Ecto neural progenitor cell (in vitro differentiated cells): ENCODE results near the gene PRSS38.

Source experiments
- DNase-seq: peaks from one replicate; pipeline ENCODE4 v3.0.0-alpha.2; 2018; ENCODE audit warnings: low spot score

The PRSS38 gene

DNA sequence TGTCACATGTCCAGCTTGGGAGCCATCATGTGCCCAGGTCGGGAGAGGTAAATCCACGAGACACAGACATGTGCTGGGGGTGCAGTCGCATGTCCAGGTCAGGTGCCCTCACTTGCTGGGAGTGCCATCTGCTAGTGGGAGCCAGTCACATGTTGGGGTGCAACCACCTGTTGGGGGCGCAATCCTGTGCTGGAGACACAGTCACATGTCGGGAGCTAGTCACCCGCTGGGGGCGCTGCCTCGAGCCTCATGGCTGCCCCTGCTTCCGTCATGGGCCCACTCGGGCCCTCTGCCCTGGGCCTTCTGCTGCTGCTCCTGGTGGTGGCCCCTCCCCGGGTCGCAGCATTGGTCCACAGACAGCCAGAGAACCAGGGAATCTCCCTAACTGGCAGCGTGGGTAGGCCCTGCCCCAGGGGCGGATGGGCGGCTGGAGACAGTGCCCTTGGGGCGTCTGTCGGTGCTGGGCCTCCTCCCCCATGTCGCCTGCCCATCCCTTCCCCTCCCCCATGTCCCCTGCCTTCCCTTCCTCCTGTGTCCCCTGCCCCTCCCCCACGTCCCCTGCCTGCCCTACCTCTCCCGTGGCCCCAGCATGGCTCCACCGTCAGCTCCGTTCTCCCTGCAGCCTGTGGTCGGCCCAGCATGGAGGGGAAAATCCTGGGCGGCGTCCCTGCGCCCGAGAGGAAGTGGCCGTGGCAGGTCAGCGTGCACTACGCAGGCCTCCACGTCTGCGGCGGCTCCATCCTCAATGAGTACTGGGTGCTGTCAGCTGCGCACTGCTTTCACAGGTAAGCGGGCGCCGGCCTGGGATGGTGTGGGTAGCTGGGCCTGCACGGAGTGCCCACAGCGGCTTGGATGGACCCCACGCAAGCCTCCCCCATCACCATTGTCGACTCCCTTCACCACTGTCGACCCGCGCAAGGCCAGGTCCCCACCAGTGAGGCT lies at the start of gene PRSS38:
TSS of gene PRSS38 (plus strand) at position 208 of the 942 bp plus-strand sequence. CDS start at position 250, 42 bp downstream.
- no peak for DNase-seq

DNA sequence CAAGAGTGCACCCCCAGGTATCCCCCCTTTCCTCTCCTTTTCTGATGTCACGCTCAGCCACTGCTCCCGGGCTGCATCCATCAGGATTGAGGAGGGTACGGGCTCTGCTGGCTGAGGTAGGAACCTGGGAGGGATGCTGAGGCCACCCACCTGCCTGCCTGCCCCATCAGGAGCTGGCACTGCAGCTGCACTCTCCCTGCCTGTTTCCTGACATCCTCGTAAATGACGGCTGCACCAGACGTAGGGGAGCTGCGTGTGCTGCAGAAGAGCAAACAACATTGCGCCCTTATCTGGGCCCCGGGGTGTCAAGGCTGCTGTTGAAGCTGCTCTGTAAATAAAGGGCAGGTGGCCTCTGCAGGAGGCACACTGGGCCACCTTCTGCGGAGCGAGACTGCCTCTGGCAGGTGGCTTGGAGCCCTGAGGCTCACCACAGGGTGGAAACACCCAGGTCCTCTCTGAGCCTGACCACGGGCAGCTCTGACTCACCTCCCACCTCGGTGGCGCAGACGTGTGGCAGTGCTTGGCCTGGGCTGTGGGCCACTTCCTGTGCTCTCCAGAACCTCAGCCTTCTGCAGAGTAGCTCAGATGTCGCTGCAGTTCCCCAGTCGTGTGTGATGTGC lies 49.4 kb upstream of the PRSS38 start:
- DNase-seq = no peak

DNA sequence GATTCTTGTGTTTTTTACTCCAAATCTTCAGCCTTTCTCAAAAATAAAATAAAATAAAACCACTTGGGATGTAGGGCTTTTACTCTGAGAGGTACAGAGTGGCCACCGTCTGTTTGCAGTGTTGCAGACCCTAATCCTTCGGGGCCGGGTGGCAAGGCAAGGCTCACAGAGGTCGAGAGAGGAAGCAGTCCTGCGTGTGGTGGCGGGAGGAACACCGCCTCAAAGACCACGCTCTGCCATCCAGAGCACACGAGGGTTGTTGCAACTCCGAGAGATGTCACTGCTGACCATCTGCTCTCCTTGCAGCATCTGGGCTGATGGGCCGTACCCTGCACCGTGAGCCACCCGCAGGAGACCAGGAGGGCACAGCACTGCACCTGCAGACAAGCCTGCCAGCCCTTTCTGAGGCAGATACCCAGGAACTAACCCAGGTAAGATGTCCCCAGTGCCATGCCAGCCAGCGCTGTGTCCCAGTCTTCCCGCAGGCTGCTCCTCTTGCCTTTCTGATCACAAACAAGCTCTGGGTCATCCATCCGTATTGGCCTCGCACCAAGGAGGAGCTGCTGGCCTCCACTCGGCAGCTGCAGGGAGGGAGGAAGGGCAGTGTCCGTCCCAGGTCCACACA lies 48.7 kb upstream of the PRSS38 start:
- DNase-seq = no peak

DNA sequence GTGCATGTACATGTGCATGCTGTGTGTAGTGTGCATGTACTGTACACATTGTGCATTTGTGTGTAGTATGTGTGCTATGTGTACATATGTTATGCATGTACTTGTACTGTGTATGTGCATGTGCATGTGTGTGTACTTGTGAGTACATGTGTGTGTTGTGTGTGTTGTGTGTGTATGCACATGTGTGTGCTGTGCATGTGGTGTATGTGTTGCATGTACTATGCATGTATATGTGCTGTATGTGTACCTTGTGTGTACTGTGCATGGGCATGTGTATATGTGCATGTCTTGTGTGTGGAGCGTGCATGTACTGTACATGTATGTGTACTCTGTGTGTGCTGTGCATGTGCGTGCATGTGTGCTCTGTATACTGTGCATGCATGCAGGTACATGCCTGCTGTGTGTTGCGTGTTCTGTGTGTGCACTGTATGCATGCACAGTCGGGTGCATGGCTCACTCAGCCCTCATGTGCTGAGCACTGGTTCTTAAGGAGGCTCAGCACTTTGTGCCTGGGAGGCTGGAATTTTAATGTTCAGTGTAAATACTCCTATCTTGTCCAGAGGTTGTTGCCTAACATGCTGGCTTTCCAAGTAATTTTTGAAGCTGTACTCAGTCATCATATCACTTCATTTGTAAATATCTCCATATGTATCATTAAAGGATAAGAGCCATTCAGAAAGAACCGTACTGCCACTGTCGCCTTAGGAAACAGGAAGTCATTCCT lies 47.9 kb upstream of the PRSS38 start:
- DNase-seq = no peak

DNA sequence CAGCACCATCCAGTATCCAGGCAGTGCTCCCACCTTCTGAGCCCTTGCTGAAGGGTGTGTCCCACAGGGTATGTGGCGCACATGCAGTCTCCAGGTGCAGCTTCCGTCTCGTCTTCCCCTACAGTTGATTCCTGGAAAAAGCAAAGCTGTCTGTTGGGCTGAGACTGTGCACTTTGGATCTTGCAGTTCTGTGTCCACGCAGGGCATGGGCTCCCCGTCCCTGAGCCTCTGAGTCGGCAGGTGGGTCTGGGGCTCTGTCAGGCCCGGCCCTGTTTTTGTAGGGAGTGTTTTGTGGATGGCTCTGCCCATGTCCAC lies 47.4 kb upstream of the PRSS38 start:
- DNase-seq = no peak

DNA sequence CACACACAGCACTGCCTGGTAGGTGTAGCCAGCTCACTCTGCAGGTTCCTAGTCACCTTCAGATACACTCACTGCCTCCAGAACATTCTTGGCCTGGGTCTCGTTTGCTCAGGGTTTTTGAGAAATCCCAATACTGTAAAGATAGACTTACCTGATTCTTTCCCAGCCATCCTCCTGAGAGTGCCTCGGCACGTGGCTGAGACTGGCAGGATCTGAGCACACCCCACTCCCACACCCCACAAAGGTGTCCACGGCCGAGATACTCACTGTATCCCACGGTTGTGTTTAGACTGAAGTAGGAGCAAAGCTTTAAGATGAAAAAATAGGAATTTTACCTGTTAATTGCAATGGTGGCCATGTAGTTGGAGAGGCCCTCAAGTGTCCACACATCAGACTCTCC lies 46.8 kb upstream of the PRSS38 start:
- no peak for DNase-seq

DNA sequence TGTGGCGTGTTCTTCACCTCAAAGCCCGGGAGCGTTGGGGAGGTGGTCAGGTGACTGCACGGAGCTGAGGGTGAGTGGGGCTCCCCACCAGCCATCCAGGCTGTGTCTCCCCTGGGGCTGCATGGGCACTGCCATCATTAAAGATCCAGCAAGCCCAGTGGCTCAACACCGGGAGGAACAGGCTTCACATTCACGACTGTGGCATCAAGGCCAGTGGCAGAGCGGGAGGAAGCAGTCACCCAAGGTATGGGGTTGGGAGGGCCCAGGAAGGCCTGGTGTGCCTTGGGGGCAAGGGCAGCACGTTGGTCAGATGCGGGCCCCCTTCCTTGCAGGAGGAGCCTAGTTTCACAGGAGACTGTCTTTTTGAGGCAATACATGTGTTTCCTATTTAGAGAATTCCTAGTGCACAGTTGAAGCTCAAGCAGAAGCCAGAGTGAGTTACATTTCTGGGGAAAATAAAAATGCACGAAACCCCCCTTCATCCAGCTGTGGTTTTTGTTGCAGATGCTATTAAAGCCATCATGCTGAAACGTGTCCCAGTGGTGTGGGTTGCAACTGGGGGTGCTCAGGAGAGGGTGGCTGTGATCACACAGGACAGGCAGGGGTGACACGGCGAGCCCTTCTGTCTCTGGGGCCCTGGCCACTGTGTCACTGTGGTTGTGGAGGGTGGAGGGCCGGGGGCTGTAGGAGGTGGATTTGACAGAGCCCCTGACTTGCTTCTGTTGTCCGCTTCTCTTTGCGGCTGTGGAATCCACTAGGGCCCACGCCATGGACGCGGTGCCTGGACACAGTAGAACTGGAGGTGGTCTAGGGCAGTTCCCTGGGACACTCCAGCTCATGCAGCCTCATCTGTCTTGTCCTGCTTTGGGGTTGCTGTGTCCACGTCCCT lies 46.2 kb upstream of the PRSS38 start:
- no peak for DNase-seq

DNA sequence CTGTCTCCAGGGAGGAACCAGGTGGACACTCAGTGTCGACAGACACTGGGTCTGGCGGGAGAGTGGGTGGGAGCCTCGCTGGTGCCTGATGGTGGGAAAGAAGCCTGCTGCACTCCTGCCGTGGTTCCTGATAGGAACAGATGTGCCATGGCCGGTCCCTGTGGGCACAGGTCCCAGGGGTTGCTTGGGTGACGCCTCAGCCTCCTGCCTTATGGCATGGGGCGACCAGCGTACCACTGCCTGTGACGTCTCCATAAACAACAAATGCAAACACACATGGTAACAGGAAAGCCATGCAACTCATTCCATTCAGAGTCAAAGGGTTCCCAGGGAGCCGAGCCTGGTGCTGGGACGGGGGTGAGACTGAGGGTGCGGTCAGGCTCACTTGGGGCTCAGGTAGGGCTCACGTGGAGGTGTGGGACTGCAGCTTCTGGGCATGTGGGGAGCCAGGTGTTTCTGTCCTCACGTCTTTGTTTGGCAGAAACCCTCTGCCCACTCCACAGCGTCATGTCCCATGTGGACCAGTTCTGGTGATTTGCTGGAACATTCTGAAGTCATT lies 45.5 kb upstream of the PRSS38 start:
- DNase-seq = no peak

DNA sequence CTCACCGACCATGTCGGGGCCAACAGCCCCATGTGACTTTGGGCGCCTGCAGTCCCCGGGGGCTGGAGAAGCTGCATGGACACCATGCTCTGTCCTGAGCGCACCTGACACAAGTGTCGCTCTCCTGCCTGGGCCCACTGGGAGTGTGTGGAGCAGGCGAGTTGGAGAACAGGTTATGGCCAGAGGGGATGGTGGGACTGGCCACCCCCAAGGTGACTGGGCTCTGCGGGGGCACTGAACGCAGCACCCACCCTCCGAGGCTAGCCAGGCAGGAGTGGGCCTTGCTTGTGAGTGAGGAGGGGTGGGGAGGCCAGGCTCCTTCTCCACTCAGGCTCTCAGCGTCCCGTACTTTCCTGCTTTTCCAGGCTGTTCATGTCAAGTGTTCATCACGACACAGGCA lies 44.7 kb upstream of the PRSS38 start:
- DNase-seq = no peak

DNA sequence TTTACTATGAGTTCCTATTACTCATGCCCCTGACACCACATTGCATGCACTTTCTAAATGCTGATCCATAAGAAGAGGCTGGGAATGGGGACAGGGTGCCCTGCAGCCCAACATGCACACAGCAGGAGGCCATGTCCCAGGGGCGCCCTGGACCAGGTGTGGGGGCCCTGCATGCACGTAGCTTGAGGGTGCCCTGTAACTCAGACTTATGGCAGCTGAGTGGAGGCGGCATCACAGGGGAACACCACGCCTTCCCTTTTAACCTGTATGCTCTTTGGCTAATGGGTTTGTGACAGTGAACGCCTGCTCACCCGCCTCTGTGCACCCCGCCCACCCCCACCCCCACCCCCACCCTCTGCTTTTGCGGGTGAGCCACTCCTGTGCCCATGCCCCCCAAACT lies 44.1 kb upstream of the PRSS38 start:
- no peak for DNase-seq

DNA sequence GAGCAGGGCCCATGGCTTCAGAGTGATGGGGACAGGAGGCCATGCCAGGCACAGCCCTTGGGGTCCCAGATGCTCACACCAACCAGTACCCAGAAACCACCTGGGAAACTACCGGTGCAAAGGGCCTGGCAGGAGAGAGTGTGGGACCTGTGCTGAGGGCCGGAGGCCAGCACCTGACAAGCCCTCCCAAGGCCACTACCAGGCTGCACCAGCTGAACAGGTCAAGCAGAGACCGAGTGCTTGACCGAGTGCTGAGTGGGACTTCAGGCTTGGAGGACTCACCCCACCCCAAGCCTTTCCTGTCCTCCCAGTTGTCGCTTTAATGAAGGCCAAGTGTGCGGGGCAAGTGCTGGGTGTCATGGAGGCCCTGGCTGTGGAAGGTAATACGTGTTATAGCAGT lies 43.7 kb upstream of the PRSS38 start:
- DNase-seq = no peak

DNA sequence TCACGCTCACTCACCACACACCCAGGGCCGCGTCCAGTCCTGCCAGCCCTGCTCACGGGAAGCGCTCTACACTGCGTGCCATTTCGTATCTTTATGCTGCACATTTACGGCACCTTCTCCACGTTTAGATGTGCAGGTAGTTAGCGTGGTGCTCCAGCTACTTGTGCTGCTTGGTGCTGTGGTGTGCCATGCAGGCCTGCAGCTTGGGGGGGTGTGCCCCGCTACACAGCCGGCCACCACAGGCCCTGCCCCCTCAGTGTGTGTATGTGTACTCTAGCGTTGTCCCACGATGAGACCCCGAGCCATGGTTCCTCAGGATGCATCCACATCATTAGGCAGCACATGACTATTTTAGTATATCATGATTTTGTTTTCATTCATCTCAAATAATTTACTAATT lies 41.9 kb upstream of the PRSS38 start:
- no peak for DNase-seq

DNA sequence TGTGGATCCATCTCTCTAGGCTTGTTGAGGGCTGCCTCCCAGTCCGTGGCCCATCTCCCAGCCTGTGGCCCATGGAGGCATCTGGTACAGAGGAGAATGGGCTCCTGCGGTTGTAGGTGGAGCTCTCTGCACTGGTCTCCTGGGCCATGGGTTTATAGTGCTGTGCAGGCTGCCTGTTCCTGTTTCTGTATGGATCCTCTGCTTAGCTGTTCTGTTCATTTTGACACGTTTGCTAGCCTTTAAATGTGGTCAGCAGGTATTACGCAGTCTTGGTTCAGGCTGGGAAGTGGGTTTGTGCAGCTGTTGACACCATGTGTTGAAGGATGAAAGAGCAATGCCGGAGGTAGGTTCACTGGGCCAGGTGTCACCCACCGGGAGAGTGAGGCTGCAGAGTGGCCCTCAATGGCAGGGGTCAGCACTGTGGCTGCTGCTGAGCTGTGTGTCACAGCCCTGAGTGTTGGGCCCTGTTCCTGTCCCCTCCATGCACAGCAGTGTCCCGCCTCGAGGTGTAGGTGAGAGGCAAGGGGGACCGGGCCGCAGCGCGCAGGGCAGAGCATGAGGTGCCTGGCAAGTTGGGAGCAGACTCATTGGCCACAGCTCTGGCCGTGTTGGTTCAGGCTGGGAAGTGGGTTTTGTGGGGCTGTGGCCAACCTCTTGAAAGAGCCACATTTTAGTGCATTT lies 41.3 kb upstream of the PRSS38 start:
- DNase-seq = no peak

DNA sequence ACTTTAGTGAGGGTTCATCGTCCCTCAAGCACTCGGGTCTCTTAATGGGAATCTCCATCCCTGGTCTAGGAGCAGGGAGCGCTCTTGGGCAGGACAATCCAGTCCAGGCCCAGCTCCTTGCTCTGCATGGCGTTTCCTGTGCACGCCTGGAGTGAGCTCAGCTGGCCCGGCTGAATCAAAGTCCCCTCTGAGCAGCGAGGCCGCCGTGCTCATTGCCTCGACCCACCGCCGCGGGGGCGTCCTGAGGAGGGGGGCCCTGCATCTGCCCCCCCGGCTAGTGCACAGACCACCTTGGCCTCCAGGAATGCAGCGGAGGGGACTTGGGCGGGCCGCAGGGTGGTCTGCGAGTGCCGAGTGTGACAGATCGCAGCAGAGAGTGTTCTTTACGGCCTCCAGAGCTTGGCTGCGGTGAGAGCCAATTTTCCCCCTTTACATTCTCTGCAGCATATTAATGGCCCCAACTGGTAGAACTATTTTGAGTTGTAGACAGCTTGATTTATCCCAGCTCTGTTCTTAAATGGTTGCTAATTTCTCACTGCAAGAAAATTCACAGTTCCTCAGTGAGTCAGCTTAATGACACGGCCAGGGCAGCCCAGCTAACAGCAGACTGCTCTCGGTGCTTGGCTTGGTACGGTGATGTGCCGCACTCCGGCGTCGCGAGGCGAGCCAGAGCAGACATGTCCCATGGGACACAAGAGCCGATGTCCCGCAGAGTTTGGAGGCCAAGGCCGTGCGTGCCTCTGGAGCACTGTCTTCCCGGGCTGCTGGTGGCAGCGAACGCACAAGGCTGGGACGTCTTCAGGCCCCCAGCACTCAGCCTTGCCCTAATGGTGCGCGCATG lies 40.4 kb upstream of the PRSS38 start:
- DNase-seq = no peak

DNA sequence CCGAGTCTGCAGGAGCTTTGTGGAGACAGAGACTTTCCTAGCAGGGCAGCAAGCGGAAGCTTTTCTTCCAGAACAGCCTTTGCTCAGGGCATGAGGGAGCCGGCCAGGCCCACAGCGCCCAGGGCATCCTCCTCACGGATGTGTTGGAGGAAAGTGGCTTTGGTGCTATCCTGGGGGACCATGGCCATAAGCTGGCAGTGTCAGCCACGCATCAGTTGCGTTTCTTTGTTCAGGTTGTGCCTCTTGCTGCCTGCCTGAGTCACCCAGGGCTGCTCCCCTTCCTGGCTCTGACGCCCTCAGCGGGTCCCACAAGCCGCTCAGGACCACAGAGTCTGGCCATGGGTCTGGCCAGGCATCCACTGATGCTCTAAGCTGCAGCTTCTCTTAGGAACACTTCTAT lies 39.6 kb upstream of the PRSS38 start:
- no peak for DNase-seq

DNA sequence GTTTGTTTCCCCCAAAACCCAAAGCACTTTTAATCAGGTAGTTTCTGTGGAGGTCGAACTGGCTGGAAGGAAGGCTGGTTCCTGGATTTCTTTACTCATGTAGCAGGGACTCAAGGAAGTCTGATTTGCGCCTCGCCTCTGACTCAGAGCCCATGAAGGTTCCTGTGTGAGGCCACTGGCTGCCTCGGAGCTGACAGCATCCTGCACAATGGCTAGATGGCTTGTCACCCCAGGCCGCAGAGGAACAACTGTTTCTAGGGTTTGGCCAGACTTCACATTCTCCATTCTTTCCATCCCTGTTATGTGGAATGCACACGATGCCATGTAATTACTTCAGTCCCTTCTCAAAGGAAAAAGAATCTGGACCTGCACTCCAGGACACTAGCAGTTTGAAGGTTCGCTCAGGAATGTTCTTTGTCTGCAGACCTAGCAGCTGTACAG lies 39.1 kb upstream of the PRSS38 start:
- DNase-seq = no peak

DNA sequence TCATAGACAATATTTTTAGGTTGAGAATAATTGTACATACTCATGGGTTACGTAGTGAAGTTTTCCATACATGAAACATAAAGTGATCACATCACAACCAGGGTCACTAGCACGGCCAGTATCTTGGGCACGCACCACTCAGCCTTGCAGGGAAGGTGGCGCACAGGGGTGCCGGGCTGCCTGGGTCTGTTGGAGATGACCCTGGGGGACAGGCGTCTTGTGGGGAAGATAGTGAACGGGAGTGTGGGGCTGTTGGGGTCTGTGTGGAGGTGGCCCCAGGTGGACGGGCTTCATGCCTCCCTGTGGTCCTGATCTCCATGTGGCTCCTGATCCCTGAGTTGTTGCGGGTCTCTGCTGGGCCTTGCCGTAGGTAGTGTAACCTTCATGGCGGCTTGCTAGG lies 38.3 kb upstream of the PRSS38 start:
- no peak for DNase-seq

DNA sequence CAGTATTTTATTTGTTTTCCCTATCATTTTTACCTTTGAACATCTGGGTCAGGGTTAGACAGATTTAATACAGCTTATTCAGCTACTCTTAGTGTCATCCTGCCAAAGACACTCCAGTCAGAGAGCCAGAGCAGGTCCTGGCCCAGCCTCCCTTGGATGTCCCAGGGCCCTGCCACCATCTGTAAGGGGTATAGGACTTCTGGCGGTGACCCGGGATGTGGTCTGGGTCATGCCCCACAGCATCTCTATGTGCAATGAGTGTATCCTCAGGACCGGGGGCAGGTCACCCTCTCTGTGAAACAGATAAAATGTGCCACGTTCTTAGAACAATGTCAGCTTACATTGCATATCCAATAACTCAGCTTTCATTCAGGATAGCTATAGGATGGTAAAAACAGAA lies 37.8 kb upstream of the PRSS38 start:
- DNase-seq = no peak

DNA sequence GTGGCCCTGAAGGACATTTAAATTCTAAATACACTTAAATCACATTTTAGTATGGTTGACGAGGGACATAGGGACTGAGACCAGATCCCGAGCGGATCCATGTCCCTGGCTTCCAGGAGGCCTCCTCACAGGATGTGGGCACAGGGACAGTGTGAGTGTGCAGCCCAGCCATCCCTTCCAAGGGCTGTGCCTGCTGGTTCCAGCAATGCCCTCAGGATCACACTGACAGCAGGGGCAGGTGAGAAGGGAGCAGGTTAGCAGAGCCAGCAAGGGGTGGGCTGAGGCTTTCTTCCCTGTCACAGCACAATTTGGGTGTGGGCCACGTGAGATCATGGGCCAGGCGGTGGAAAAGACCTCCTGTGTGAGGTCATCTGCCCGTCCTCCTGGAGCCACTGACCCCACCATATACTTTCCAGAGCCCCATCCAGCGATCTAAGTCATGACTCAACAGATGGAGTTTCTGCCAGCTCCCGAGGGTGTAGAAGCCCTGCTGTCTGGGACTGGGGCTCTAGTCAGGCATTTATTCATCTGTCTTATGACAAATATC lies 37.0 kb upstream of the PRSS38 start:
- DNase-seq = no peak
